A204.1 (cell line): ENCODE data around the gene PPP2R1B.

Experiments used
- FAIRE-seq: peaks from 2 replicates; lab custom pipeline; 2012; peaks lifted over from hg19 to GRCh38; lab: Jason Lieb, UNC

The PPP2R1B gene

DNA sequence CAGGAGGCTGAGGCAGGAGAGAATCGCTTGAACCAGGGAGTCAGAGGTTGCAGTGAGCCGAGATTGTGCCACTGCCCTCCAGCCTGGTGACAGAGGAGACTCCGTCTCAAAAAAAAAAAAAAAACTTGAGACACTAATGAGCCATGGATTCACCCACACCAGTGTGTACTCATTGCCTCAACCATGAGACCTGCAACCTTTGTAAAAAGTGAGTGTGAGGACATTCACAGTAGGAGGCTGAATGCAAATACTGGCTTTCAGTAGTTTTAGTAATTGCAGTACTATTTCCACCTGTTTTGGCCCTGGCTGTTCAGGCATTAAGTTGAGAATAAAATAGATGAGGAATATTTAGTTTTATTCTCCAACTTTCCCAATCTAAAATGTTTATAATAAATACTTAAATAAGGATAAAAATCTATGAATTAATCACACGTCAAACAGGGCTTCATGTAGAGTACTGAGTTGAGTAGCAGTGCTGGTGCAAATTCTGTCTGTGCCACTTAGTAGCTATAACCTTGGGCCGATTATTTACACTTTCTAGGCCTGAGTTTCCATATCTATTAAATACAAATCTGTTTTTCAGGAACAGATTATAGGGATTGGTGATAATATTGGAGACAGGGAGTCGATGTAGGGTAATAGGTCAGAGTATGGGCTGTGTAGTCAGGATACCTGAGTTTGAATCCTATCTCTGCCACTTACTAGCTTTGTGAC, 72.8 kb downstream of the PPP2R1B start:
- no peak for FAIRE-seq

DNA sequence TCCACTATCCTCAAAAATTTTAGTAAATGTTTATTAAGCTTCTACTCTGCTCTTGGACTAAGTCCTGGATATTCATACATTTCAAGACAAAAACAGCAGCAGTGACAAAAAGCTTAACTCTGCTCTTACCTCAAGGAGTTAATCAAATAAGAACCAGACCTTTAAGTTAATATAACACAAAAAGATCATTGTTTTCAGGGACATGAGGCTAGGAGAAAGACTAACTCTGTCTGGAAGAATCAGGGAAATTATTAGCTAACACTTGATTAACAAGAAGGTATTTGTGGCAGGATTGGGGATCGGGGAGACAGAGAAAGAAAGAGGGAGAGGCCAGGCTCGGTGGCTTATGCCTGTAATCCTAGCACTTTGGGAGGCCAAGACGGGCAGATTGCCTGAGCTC, 74.4 kb downstream of the PPP2R1B start:
- no peak for FAIRE-seq

DNA sequence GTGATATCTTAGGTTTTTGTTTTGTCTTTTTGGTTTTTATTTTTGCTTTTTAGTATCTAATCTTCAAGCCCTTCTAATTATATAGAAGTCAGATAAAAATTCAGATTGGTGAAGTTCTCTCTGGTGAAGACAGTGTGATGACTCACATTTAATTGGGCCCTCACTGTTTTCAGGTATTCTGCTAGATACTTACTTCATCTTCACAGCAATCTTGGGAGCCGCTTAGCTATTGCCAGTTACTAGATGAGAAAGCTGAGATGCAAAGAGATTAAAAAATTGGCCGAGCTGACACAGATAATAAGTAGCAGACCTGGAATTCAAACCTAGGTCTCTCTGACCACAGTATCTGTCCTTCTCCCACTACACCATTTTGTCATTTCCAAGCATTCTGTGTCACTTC, 75.0 kb downstream of the PPP2R1B start:
- no peak for FAIRE-seq

DNA sequence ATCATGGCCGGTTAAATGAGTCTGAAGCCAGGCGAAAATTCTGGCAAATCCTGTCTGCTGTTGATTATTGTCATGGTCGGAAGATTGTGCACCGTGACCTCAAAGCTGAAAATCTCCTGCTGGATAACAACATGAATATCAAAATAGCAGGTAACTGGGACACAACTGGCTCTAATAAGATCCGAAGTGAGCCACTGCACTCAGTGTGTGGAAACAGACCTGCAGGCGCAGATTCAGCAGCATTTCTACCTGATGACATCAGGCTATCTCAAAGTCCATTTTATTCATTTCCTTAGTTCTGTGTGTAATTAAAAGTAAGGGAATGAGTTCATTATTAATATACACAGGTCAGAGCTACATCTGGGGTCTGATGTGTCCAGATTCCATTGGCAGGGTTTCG, 78.2 kb downstream of the PPP2R1B start:
- no peak for FAIRE-seq

DNA sequence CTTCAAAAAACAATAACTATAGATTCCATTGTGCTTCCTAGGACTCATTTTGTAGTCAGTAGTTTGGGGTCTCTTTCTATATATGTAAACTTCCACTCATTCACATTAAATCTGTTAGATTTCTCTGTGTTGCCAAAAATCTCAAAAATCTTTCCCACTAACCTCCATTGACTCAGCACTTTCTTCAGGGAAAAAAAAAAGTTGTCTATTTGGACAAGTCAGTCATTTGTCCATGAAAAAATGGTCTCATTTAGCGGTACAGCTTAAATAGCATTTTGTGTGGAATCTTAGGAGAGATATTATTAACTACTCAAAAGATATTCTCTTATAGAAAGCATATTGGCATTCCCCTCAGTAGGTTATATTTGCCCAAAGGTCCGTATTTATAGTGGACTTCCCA, 81.9 kb downstream of the PPP2R1B start:
- no peak for FAIRE-seq

DNA sequence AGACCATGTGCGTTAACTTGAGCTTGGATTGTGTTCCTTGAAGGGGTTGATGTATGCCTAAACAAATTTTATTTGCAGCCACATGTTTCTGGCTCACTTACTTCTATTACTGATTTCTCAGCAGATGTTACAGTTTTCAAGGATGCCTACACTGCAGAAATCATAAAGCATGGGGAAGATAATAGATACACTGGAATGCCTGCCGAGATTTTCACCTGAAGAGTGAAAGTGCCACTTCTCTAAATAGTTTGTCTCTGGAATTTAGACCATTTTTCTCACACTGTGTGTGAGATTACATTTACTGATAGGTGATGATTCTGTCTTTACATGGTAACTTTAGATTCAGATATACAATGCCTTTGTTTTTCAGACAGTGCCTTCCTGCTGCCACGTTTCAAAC, 82.4 kb downstream of the PPP2R1B start:
- no peak for FAIRE-seq

DNA sequence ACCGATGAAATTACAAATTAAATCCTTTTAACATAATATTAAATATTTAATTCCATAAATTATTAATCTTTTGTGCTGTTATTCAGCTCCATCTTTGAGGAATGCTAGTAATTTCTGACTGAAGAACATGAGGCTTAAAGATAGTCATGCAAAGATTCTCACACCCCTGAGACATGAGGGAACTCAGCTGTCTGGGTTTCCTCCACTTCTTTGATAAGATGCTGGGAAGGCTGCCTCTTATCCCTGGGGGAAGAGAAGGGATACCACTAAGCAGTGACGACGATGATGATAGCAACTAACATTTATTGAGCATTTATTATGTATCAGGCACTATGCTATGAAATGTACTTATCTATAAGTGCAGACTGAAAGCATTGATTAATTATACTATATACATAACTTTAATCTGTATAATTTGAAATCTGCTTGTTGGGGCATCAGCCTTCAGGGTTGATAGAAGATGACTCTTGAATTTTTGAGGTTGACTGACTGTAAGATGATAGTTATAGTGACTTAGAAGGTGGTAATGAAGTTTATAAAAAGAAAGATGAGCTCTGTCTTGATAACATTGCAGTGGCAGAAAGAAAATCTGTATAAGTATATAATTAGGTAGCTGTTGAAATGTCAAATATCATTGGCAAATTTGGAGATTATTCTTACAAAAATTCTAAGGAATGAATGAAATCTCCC, 85.6 kb downstream of the PPP2R1B start:
- FAIRE-seq = no peak
